Stimulated activated CD4-positive, alpha-beta T cell treated with anti-CD3 and anti-CD28 coated beads, Interleukin-15, amount 100 ng/mL, for 48 hours (primary cell): ENCODE measurements around the gene CFAP46.
"Not testable (repeated sequence)": the region's sequence is repeated elsewhere in the genome, so short reads cannot be mapped to it uniquely, and the experiment has no call there.

Source experiments
- DNase-seq, 2 donors: peaks; one replicate each; pipeline ENCODE4 v3.0.0-alpha.2; 2020; ENCODE audit warnings: low read depth in 2 of 2

Gene CFAP46

GRCh38 chr10:132827861-132828539 is 114.4 kb downstream of the CFAP46 start:
- DNase-seq, result no peak

DNA sequence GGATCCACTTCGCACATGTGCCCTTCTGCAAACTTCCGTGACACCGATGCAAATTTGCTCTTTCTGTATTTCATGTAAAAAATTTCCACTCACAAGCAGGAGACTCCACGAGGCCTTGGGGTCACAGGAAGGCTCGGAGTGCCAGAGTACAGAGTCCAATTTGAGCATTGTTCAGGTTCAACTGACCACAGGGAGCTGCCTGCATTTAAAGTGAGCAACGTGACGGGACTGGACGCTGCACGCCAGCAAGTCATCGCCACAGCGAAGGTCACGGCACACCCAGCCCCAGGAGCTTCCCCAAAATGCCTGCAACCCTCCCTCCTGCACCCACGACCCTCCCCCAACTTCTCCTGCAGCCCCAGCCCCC is 115.0 kb downstream of the CFAP46 start:
- DNase-seq, result no peak

GRCh38 chr10:132826524-132827422 is 115.6 kb downstream of the CFAP46 start:
- no peak for DNase-seq

GRCh38 chr10:132825783-132826523 is 116.4 kb downstream of the CFAP46 start:
- DNase-seq, result not testable (repeated sequence)

DNA sequence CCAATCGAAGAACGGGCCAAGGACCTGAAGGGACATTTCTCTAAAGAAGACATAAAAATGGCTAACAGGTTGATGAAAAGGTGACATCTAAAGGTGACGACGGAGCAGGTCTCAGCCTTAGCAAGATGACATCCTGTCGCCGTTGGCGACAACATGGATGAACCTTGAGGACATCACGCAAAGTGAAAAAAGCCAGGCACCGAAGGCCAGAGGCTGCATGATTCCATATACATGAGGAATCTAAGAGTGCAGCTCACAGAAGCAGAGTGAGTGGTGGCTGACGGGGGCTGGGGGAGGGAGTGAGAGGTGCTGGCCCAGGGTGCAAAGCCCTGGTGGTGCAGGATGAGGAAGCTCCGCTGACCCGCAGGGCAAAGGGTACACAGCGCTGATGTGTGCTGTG is 122.3 kb downstream of the CFAP46 start:
- no peak for DNase-seq

- DNase-seq, result no peak
Observed at GRCh38 chr10:132817701-132818211, 124.6 kb downstream of the CFAP46 start.

DNA sequence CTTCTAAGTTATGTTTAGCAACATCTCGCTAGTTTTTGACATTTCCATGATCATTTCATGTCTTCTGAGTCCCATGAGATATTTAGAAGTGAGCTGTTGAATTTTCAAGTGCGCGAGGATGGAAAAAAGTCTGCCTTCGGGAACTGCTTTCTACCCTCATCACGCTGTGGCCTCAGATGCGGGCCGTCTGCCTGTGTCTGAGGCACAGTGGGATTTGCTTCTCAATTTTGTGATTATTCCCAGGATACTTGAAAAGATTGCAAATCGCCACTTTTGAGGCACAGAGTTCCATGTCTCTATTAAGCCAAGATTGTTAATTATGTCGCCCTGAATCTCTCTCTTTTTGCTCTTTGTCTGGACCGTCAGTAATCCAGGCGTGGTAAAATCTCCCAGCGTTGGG is 125.7 kb downstream of the CFAP46 start:
- no peak for DNase-seq

- no peak for DNase-seq
Observed at GRCh38 chr10:132815168-132815857, 127.1 kb downstream of the CFAP46 start.

GRCh38 chr10:132814469-132814856 is 127.9 kb downstream of the CFAP46 start:
- no peak for DNase-seq

- DNase-seq, result no peak
Observed at GRCh38 chr10:132813560-132814468, 128.6 kb downstream of the CFAP46 start.

DNA sequence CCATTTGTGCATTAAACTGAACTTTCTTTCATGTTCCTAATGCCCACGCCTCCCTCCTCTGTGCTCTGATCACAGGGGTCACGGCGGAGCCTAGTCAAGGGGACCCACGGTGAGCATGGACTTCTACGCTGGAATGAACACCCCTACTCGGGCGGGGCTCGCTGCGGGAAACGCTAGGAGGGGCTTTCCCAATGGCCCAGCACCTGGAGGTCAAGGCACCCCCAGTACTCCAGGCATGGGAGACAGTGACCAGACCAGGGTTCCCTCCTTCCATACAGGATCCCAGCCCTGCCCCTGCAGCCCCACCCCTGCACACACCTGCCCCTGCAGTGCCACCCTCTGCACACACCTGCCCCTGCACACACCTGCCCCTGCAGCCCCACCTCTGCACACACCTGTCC is 129.4 kb downstream of the CFAP46 start:
- no peak for DNase-seq

GRCh38 chr10:132812520-132812919 is 129.8 kb downstream of the CFAP46 start:
- no peak for DNase-seq

DNA sequence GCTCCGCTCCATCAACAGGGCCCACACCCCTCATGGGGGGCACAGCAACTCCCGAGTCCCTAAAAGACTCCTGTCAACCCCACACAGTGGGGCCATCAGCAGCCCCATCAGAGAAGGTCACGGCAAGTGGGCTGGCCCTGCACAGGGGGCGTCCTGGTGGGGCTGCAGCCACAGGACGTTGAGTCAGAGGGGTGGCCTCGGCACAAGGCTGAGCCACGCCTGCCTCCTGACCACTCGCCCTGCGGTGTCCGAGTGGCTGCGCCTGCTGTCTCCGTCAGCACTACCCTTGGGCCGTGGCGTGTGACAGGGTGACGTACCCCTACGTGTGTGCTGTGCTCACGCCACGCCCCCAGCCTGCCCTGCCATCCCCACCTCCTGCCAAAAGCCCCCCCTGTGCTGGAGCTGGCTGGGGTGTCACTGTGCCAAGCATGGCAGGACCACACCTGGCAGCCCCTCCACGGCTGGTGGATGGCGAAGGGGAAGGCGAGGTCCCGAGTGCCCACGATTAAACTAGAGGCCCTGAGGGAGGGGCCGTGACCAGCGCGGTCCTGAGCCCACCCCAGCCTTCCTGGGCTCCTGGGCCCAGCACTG is 130.4 kb downstream of the CFAP46 start:
- no peak for DNase-seq

DNA sequence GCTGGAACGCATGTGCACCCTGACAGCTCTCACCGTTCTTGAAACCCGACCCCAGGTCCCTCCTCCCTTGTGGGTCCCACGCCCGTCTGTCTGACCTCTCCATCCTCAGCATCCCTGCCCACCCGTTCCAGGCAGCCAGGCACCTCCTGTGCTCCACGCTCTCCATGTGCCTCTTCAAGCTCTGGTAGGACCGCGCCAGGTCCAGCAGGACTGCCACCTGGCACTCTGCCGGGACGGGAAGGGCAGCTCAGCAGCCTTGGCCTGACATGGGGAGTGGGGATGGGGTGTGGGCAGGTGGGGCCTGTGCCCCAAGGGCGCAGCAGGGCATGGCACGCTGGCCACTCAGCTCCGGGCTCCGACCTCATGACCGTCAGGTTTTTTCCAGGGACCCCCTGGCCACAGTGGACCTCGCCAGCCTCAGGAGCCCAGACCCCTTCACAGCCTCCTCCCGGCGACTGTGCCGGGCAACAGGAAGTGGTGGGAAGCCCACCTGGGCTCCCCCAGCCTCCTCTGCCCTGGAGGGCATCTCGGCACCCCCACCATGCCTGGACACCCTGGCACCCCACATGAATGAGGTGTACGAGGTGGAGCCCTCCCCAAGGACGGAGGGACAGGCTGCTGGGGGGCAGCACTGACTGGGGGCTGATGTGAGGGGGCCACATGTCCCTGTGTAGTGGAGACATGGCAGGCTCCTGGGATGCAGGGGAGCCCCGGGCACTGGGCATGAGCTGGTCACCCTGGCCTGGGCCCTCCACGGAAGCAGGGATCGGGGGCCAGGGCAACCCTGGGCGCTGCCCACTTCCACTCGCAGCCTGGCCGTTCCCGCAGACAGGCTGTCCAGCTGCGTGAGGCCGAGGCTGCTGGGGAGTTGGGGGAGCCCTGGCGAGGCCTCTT is 131.3 kb downstream of the CFAP46 start:
- no peak for DNase-seq

DNA sequence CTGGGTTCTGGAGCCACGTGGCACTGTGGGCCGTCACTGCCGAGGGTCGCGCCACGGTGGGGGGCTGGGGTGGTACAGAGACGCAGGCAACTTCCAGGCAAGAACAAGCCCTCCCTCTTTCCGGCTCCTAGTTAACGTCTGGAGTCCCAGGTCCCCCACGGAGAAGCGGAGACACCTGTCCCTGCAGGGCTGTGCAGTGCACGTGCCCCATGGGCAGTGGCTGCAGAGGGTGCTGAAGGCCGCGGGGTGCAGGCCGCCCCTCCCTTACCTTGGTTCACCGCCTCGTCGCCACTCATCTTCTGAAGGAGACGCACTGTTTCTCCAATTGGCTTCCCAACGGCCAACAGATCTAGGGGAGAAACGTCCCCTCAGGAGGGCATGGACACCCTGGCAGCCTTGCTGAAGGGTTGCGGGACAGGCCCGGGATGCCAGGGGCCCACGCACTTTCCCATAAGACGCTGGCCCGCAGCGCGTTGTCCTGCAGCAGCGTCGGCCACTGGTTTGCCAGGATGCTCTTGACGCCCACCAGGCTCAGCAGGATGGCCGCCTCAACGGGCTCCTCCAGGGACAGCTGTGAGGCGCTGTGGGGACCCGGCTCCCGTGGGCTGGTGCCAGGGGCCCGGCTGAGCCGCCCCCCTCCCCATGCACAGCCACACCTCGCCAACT is 132.1 kb downstream of the CFAP46 start:
- DNase-seq, result no peak

GRCh38 chr10:132809232-132810140 is 132.9 kb downstream of the CFAP46 start:
- no peak for DNase-seq

- DNase-seq, result no peak
Observed at GRCh38 chr10:132808383-132809231, 133.8 kb downstream of the CFAP46 start.
